ENCODE measurements around the gene DNASE2B.

The DNASE2B gene

GRCh38 chr1:84374991-84375696 is 23.1 kb upstream of the DNASE2B start:
- peak; percentile 13 for DNase-seq (ENCODE audit: low spot score)

DNA sequence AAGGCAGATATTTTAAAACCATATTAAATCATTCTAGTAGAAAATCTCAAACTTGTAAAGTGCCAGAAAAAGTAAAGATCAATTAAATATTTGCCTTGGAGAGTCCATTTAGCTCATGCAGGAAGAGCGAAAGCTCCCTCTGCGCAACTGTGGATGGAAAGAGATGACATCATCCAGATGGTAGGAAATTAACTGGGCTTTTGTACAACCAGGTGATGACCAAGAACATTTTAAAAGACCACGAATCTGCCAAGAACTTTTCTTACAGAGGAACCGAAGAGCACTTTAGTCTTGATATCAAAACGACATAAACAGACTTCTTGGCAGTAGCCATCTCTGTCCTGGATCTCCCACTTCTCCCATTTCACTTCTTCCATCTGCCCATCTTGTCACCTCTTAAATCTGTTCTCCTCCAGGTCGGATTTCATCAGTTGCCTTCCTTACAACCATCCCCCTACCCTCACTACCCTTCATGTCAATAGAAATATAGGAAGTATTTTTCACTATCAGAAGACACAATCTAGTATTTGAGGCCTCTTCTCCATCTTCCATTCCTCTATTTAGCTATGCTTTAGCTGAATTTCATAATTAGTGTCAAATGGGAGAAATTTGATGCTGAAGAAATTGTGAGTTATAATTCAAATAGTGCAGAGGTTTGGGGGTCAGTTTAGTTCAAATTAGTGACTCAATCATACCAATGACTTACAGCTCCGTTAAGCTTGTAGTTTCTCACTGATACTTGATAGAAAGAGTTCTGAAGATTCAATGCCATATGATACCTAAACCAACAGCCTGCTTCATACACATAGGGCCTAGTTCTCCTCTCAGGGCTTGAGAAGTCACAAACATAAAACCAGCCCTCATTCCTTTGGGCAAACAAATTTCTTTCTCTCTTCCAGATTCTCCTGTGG is 22.0 kb upstream of the DNASE2B start:
- DNase-seq (ENCODE audit: low spot score), result no peak

DNA sequence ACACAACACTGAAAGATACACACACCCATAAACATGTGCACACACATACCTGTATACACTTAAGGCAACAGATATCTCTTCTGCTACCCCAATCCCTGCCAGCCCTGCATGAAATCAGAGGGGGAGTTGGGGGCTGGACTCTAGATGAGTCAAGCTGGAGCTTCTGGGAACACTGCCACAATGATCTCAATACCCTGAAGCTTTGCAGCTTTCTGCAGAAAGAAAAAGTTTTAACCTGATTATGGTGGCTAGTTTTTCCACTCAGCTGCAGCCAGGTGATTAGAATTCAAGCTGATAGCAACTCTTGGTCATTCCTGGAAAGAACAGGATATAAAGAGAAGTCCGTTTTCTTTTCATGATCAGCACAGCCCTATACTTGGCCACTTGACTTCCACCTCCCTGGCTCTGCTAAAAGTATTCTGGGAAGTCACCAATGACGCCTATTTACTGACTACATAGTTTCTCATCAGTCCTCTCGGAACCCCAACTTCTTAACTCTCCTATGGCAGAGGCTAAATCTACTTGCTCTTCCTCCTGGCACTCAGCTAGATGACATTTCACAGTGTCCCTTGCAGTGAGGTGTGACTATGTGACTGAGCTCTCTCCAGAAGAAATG is 20.7 kb upstream of the DNASE2B start:
- DNase-seq (ENCODE audit: low spot score), result no peak

DNA sequence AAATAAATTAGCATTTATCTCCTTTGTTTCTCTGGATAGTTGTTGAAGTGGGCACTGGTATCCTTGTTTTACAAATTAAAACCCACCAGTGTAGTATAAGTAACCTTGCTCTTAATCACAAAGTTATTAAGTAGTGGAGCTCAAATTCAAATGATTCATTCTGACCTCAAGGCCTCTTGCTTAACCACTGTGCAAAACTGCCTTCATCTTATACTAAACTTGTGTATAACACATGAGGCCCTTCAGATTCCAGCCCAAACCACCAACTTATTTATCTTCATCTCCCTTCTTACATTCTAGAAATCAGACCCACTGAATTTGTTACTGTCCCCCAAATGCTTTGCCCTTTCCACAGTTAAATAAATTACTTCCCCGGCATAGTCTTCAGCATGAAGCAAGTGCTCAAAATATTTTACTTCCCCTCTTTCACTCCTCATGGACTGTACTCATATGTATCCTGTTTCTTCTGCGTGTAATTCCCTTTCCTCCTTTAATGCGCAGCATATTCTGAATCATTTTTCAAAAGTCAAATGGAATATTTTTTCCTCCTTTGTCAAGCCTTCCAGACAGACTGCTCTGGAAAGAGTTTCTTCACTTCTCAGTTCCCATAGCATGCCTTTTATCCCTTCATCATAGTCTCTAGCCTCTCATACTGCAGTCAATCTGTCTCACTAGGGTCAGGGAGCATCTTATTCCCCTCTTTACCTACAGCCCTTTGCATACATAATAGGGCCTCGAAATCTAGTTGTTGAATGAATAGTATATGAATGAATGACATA is 19.0 kb upstream of the DNASE2B start:
- no peak for DNase-seq (ENCODE audit: low spot score)

GRCh38 chr1:84379917-84380180 is 18.4 kb upstream of the DNASE2B start:
- DNase-seq (ENCODE audit: low spot score), result no peak

GRCh38 chr1:84382127-84382526 is 16.2 kb upstream of the DNASE2B start:
- DNase-seq (ENCODE audit: low spot score), result no peak

DNA sequence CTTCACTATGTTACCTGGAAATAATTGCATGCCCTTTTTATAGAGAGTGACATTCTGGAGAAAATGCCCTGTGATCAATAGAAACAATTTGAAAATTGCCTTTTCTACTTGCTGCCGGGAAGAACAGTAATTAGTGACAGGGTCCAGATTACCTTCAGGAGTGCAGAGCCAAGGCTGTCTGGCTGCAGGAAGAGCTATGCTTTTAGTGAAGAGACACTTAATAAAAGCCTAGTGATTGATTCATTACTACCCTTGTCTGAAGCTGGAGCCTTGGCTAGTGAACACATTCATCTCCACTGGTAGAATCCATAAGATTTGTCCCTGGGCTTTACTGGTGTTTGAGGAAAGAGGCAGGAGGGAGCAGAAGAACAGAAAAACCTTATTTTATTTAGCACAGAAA is 12.9 kb upstream of the DNASE2B start:
- no peak for DNase-seq (ENCODE audit: low spot score)

DNA sequence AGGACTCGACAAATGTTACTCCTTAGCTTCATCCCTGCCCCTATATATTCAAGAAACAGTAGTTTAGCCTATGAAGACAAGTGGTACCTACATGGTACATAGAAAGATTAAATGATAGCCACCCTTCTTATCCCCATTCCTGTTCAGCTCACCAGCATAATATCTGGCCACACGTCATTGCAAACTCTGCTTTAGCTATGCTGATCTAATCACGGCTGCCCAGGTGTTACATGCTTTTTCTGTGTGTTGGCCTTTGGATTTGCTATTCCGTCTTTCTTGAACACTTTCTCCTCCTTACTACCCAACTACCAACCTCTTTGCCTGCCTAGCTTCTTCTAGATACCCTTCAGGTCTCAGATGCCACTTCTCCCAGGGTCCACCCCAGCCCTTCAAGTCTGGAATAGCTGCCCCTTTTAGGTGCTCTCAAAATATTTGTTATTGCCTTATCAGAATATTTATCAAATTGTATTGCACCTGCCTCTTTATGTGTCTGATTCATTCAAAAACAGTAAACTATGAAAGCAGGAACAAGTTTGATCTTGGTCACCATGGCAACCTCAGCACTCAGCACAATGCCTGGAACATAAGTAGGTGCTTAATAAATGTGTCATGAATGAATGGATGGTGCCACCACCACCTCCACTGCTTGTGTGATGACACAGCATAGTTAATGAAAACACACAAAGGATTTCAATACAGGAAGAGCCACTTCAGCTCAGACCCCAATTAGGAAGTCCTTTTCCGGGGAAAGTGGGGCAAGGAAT is 11.4 kb upstream of the DNASE2B start:
- DNase-seq (ENCODE audit: low spot score), result no peak

DNA sequence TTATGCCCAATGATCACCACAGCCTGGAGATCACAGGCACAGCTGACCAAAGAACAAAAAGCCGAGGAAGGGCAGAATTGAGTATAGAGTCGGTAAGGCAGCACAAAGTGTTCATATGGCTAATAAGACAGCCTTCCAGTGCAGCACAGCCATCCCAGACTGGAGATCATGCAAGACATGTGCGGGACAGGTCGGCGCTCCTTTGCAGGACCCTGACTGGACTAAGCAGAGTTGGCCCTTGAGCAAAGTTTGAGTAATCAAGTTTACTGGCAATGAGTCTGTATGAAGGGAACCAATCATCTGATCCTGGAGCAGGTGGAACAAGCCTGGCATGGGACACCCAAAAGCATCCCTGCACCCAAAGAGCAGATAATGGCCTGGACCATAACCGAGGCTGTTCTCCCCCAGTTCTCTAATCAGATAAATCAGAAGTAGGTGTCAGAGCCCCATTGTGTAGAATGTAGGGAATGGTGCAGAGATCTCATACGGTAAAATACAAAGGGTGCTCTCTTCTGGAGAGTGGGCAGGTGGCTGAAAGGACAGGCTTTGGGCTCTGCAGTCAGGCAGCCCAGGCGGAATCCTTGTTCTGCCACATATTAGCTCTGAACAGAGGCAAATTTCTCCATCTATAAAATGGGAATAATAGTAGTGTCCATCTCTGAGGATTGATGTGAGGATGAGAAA is 10.7 kb upstream of the DNASE2B start:
- DNase-seq (ENCODE audit: low spot score), result peak; percentile 51

GRCh38 chr1:84390226-84390625 is 8.1 kb upstream of the DNASE2B start:
- DNase-seq (ENCODE audit: low spot score), result no peak

DNA sequence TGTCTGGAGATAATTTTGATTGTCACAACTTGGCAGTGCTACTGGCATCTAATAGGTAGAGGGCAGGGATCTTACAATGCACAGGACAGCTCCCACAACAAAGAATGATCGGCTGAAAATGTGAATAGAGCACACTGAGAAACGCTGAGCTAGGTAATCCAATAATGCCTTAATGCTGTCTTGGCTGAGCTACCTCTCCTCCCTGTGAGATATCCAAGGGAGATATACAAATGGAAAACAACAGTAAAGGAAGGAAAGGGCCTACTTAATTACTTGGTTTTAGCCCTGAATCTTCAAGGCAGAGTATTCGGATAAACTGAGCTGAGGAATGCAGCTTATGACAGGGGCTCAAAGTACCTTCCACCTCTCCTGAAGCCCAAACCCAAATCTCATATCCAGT is 2.9 kb downstream of the DNASE2B start:
- DNase-seq (ENCODE audit: low spot score), result no peak

GRCh38 chr1:84402060-84402459 is 3.8 kb downstream of the DNASE2B start:
- DNase-seq (ENCODE audit: low spot score), result no peak

DNA sequence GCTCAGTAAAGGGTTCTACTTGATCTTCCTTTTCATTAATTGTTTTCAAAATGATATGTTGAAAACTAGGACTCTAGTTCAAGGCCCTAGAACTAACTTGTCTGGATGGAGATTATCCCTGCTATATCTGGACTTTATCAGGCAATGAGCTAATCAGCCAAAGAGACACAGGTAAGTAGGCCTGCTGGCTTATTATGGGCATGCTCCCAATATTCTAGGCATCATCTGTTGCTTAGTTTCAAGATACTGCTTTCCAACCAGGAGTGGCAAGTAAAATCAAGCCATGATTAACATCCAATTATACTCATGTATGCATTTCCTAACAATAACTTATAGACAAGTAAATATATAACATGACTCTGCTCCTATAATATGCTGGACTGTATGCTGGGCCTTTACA is 4.2 kb downstream of the DNASE2B start:
- DNase-seq (ENCODE audit: low spot score), result no peak

DNA sequence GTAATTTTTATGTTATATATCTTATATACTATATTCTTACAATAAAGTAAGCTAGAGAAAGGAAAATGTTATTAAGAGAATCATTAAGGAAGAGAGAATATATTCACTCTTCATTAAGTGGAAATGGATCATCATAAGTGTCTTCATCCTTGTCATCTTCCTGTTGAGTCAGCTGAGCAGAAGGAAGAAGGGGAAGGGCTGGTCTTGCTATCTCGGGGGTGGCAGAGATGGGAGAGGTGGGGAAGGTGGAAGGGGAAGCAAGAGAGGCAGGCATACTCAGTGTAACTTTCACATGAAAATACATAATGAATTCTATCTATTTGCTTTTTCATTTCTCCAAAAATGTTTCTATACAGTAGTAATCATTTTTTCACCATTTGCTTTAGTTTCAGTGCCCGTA is 5.1 kb downstream of the DNASE2B start:
- DNase-seq (ENCODE audit: low spot score), result no peak

DNA sequence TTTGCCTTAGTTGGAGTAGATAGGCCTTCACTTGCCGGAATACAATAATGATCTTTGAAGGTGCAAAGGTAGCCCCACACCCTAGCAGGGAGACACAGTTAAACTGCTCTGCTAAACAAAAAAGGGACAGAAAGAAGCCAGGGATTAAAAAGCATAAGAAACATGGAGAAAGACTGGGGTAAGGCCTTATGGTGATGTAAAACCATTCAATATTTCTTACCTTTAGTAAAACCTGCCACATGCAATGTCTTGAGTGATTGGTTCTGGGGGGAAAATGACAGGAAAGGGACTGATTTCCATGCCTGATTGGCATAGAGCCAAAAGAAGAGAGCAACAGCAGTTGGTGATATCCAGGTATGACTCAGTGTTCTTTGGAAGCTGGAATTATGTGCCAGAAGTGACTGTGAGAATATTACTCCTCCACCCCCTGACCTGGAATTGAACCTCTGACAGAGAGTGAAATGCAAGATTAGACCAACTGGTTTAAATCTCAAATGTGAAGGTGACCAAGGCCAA is 8.1 kb downstream of the DNASE2B start:
- DNase-seq (ENCODE audit: low spot score), result no peak

GRCh38 chr1:84407524-84407923 is 9.2 kb downstream of the DNASE2B start:
- no peak for DNase-seq (ENCODE audit: low spot score)

DNA sequence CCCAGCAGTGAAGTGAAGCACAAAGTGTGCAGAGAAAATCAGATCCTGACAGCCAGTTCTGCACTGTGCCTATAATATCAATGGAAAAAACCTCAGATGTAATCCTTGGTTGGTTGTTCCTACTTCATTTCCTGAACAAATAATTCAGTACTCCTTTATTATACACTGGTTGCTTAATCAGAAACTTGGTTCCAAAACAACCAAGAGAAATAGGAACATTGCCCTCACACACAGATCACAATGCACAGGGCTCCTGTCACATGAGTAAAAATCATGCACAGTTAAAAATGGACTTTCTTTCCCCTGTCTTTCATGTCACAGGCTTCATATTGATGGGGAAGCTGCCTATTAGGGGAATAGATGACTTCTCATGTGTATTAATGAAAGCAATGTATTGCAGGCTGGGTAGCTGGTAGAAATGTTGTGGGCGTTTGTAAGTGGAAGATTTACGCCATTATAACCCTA is 9.7 kb downstream of the DNASE2B start:
- no peak for DNase-seq (ENCODE audit: low spot score)

DNA sequence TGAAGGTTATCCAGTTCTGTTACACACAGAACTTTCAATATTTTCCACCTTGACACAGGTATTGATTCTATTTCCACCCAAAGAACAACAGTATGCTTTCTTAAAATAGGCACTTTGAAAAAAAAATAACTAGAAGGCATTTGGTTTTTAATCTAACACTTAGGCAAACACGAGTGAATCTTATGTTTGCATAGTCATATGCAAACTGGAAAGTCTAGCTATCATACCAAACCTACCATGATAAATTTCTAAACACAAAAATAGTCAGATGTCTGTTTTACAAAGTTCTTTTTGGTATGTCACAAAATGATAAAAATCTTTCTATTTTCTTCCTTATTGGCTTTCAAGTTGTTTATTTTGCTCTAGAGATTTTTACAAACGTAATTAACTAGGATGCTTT is 11.6 kb downstream of the DNASE2B start:
- DNase-seq (ENCODE audit: low spot score), result no peak

DNA sequence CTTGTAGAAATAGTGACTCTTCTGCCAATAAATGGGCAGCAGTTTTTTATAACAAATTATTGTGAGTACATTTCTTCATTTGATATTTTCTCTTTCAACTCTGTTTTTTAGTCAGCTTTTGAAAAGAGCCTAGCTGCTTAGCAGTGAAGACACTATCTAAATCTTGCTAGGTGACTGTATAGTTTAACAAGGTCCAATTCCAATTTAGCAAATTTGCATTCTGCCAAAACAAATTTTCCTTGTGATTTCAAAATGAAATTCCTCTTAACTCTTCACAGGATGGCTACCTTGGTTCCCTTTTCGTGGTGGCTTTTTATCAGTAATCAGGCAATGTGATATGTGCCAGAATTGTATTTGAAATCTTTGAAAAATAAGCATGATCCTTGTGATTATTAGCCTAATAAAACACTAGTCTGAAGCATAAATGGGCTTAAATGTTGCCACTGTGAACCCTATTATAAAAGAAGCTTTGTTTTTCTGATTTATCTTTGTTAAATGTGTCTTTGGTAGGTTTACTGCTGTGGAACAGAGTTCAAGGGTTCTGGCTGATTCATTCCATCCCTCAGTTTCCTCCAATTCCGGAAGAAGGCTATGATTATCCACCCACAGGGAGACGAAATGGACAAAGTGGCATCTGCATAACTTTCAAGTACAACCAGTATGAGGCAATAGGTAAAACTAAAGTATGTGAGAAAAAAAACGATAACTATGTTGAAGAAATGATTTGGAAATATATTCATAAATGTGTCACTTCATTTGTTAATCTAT is 12.2 kb downstream of the DNASE2B start:
- DNase-seq (ENCODE audit: low spot score), result no peak

Data from globus pallidus (tissue), 1 donor.